Loucy (cell line): ENCODE measurements around the gene TAP2.

Experiments used
- H2AFZ ChIP-seq: fragments of 200-600 bp; sonication (generic); 2 replicates; pipeline ENCODE4 v1.6.0; 2016; ENCODE audit warnings: antibody characterized with exemption, mild to moderate bottlenecking, low read length, moderate library complexity
- H3F3A ChIP-seq: fragments of 200-600 bp; 2 replicates; pipeline ENCODE4 v1.6.0; 2016; ENCODE audit warnings: antibody characterized with exemption, low read depth, mild to moderate bottlenecking
- H3K27me3 ChIP-seq: fragments of 200-600 bp; sonication (generic); 2 replicates; pipeline ENCODE4 v1.6.1; 2014; ENCODE audit warnings: low read length, mild to moderate bottlenecking; ENCODE audit not compliant: insufficient read depth, poor library complexity, severe bottlenecking
- H3K36me3 ChIP-seq: fragments of 200-600 bp; sonication (generic); 2 replicates; pipeline ENCODE4 v1.6.1; 2016; ENCODE audit warnings: low read length; ENCODE audit not compliant: insufficient read depth
- H3K4me1 ChIP-seq: fragments of 200-600 bp; sonication (generic); 2 replicates; pipeline ENCODE4 v1.5.1; 2014; ENCODE audit warnings: low read length, mild to moderate bottlenecking; ENCODE audit not compliant: insufficient read depth, poor library complexity, severe bottlenecking
- H3K4me2 ChIP-seq: fragments of 200-600 bp; sonication (generic); 2 replicates; pipeline ENCODE4 v1.6.0; 2014; ENCODE audit warnings: antibody characterized with exemption, low read length, low read depth, mild to moderate bottlenecking; ENCODE audit not compliant: poor library complexity, severe bottlenecking
- H3K4me3 ChIP-seq: fragments of 200-600 bp; sonication (generic); 2 replicates; pipeline ENCODE4 v1.5.1; 2014; ENCODE audit warnings: low read length, mild to moderate bottlenecking, mixed read lengths; ENCODE audit not compliant: poor library complexity, severe bottlenecking
- H3K79me2 ChIP-seq: fragments of 200-600 bp; sonication (generic); 2 replicates; pipeline ENCODE4 v1.6.1; 2014; ENCODE audit warnings: low read length; ENCODE audit not compliant: insufficient read depth
- H3K9ac ChIP-seq: fragments of 200-600 bp; sonication (generic); 2 replicates; pipeline ENCODE4 v1.6.0; 2014; ENCODE audit warnings: mild to moderate bottlenecking, low read depth, low read length, moderate library complexity; ENCODE audit not compliant: poor library complexity, severe bottlenecking
- H3K9me2 ChIP-seq: fragments of 200-600 bp; sonication (generic); replicated peaks from 2 replicates; pipeline ENCODE4 v1.6.1; 2016; ENCODE audit warnings: low read depth, low read length, mixed read lengths
- H3K9me3 ChIP-seq: fragments of 200-600 bp; sonication (generic); 2 replicates; pipeline ENCODE4 v1.6.1; 2014; ENCODE audit warnings: mild to moderate bottlenecking, antibody characterized with exemption, low read length, low read depth; ENCODE audit not compliant: insufficient read depth
- H4K20me1 ChIP-seq: fragments of 200-600 bp; sonication (generic); 2 replicates; pipeline ENCODE4 v1.6.0; 2014; ENCODE audit warnings: antibody characterized with exemption, low read length, mild to moderate bottlenecking; ENCODE audit not compliant: insufficient read depth, poor library complexity, severe bottlenecking
- EZH2phosphoT487 ChIP-seq: fragments of 200-600 bp; IDR thresholded peaks from 2 replicates; pipeline ENCODE4 v1.6.1; 2018; ENCODE audit warnings: antibody characterized with exemption, mild to moderate bottlenecking, moderate library complexity, borderline replicate concordance
- TF ChIP-seq, protein P1 (sequence below): fragments of 200-600 bp; sonication (generic); conservative IDR thresholded peaks from 2 replicates; pipeline ENCODE4 v1.5.1; 2014; ENCODE audit warnings: mild to moderate bottlenecking, antibody characterized with exemption, low read length

TAP2 gene

GRCh38 chr6:32853541-32854375 lies 15.2 kb upstream of the TAP2 start, which contains the start of the genes PSMB9 and TAP1:
PSMB9 (plus strand) TSS chr6:32854192; CDS start chr6:32854230, 38 bp downstream.
TAP1 (minus strand) TSS chr6:32853704; CDS start chr6:32853636, 68 bp downstream.
- H3K27me3 ChIP-seq: no peaks in the 10 kb centered on the region
- TF ChIP-seq, protein P1, sequence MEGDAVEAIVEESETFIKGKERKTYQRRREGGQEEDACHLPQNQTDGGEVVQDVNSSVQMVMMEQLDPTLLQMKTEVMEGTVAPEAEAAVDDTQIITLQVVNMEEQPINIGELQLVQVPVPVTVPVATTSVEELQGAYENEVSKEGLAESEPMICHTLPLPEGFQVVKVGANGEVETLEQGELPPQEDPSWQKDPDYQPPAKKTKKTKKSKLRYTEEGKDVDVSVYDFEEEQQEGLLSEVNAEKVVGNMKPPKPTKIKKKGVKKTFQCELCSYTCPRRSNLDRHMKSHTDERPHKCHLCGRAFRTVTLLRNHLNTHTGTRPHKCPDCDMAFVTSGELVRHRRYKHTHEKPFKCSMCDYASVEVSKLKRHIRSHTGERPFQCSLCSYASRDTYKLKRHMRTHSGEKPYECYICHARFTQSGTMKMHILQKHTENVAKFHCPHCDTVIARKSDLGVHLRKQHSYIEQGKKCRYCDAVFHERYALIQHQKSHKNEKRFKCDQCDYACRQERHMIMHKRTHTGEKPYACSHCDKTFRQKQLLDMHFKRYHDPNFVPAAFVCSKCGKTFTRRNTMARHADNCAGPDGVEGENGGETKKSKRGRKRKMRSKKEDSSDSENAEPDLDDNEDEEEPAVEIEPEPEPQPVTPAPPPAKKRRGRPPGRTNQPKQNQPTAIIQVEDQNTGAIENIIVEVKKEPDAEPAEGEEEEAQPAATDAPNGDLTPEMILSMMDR: peak; percentile 66
- TF ChIP-seq EZH2phosphoT487: no peak
- peaks cover 16% of the 10 kb centered on the region; the same call in 1 of the 2 replicates for H3K36me3 ChIP-seq
- peak within 1 kb of the TSS; percentile 95 for H3K4me3 ChIP-seq
- H4K20me1 ChIP-seq: peaks cover 38% of the 10 kb centered on the region
- peak within 1 kb of the TSS; percentile 98 for H3K4me2 ChIP-seq
- peak within 1 kb of the TSS; percentile 44 for H2AFZ ChIP-seq
- no peaks in the 10 kb centered on the region for H3K9me3 ChIP-seq
- H3K9me2 ChIP-seq: no peaks in the 10 kb centered on the region
- peaks cover 5% of the 10 kb centered on the region; the same call in 1 of the 2 replicates for H3F3A ChIP-seq
- H3K79me2 ChIP-seq: peaks cover 90% of the 10 kb centered on the region
- peak within 1 kb of the TSS; percentile 99 for H3K9ac ChIP-seq
- peaks cover 62% of the 10 kb centered on the region for H3K4me1 ChIP-seq

- peak overlapping the region; percentile 95 for H3K4me3 ChIP-seq
- no peaks in the 10 kb centered on the region for H3K9me2 ChIP-seq
- no peaks in the 10 kb centered on the region for H3K27me3 ChIP-seq
- peaks cover 90% of the 10 kb centered on the region for H3K79me2 ChIP-seq
- peak overlapping the region; percentile 98 for H3K4me2 ChIP-seq
- H3K9ac ChIP-seq: peak overlapping the region; percentile 99
- no peak for TF ChIP-seq EZH2phosphoT487
- TF ChIP-seq, protein P1: no peak
- peaks cover 5% of the 10 kb centered on the region; the same call in 1 of the 2 replicates for H3F3A ChIP-seq
- no peaks in the 10 kb centered on the region for H3K9me3 ChIP-seq
- H3K4me1 ChIP-seq: peaks cover 65% of the 10 kb centered on the region
- H3K36me3 ChIP-seq: peaks cover 19% of the 10 kb centered on the region; the same call in 1 of the 2 replicates
- peak overlapping the region; percentile 44 for H2AFZ ChIP-seq
- peaks cover 30% of the 10 kb centered on the region for H4K20me1 ChIP-seq
These were observed 14.5 kb upstream of the TAP2 start for GRCh38 chr6:32852844-32853540.

DNA sequence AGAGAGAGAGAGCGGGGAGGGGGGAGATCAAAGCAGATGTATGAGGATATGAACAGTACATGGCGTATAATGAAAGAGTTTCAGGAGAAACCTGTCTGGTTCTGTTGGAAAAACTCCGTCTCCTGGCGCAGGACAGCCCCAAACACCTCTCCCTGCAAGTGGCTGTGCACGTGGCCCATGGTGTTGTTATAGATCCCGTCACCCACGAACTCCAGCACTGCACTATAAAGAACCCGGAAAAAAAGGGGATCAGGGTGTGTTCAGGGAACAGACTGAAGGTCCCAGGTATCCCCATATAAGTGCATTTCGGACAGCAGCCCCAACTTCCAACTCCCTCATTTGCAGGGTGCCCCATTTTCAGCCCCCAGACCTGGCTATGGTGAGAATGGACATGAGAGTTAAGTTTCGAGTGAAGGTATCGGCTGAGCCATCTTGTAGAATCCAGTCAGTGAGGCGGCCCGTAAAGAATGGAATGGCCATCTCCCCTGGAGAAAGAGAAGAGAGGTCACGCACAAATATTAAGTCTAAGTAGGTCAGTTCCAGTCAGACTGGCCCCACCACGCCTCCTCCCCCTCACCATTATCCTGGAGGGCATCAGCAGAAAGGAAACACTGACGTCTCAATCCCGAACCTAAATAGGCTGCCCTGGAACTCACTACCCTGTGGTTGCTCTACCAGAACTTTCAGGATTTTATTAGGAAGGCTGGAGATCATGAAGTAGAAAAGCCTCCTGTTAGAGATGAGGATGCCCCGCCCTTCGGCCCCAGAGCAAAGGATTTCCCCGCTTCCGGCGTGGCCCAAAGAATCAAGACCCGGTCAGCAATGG lies 13.7 kb upstream of the TAP2 start:
- no peak for TF ChIP-seq EZH2phosphoT487
- TF ChIP-seq, protein P1: no peak
- Histone ChIP-seq H3K9me3 (no peaks in the 10 kb centered on the region), H3K4me2 (peak overlapping the region; percentile 98), H3K79me2 (peaks cover 93% of the 10 kb centered on the region), H3K27me3 (no peaks in the 10 kb centered on the region), H3K9me2 (no peaks in the 10 kb centered on the region), H3K4me1 (peaks cover 70% of the 10 kb centered on the region), H3K4me3 (peak overlapping the region; percentile 95), H2AFZ (no peak overlapping the region), H4K20me1 (peaks cover 33% of the 10 kb centered on the region), H3K9ac (peak overlapping the region; percentile 99), H3K36me3 (peaks cover 26% of the 10 kb centered on the region; the same call in 1 of the 2 replicates), H3F3A (peaks cover 2% of the 10 kb centered on the region; the same call in 1 of the 2 replicates)
